ENCODE measurements around the gene MYL12A. TPM values are rescaled to one million over a fixed set of nuclear protein-coding genes. Genes with fewer than 3 reads are reported as not detected.

MYL12A gene
- total and polyA plus RNA-seq, 4 donors = 158 to 314 (median 179) TPM

- Histone ChIP-seq H3K36me3 (ENCODE audit: control insufficient read depth in 4 of 4, insufficient read depth in 3 of 4, low read depth in 1 of 4, low read length in 3 of 4) (no peaks in the 10 kb centered on the region), H3K9ac (ENCODE audit: low read depth in 1 of 2, low read length in 2 of 2) (no peak overlapping the region), H3K9me3 (ENCODE audit: control insufficient read depth in 4 of 4, low read length in 3 of 4) (no peaks in the 10 kb centered on the region), H3K27ac (ENCODE audit: low read depth in 1 of 2, low read length in 2 of 2) (no peak overlapping the region), H3K27me3 (ENCODE audit: control insufficient read depth in 4 of 4, insufficient read depth in 4 of 4, low read length in 3 of 4) (no peaks in the 10 kb centered on the region), H3K4me1 (ENCODE audit: control insufficient read depth in 4 of 4, insufficient read depth in 4 of 4, low read length in 3 of 4) (no peaks in the 10 kb centered on the region), H3K4me3 (ENCODE audit: low read depth in 1 of 3, low read length in 3 of 3) (no peak overlapping the region)
- no peak for DNase-seq (ENCODE audit: low spot score)
- 84% methylated on average over 7 of the region's 7 CpGs for WGBS
- TF ChIP-seq FOXA1 (IDR thresholded peaks at IDR 0.05) = no peak
- TF ChIP-seq YY1 (IDR thresholded peaks at IDR 0.05) = no peak
- TF ChIP-seq JUND (IDR thresholded peaks at IDR 0.05) = no peak
- no peak for TF ChIP-seq RAD21 (IDR thresholded peaks at IDR 0.05)
- TF ChIP-seq TAF1 (conservative IDR thresholded peaks at IDR 0.05) = no peak
- no peak for TF ChIP-seq RXRA (IDR thresholded peaks at IDR 0.05)
- no peak for TF ChIP-seq ZBTB33 (IDR thresholded peaks at IDR 0.05)
- no peak for TF ChIP-seq SP1 (IDR thresholded peaks at IDR 0.05)
- no peak for TF ChIP-seq FOXA2 (IDR thresholded peaks at IDR 0.05)
- no peak for TF ChIP-seq MAX (IDR thresholded peaks at IDR 0.05)
- TF ChIP-seq HNF4G (IDR thresholded peaks at IDR 0.05) = no peak
- no peak for TF ChIP-seq EGR1 (IDR thresholded peaks at IDR 0.05; ENCODE audit: low read depth in 2 of 2)
- TF ChIP-seq HNF4A (conservative IDR thresholded peaks at IDR 0.05) = no peak
- no peak for TF ChIP-seq ATF3 (IDR thresholded peaks at IDR 0.05)
- TF ChIP-seq NR2F2 (IDR thresholded peaks at IDR 0.05) = no peak
- no peak for TF ChIP-seq GABPA (IDR thresholded peaks at IDR 0.05 in 1 of 2, conservative IDR thresholded peaks at IDR 0.05 in 1 of 2)
Measured at GRCh38 chr18:3305354-3305762, 57.8 kb downstream of the MYL12A start.

Other genes starting within 250 kb of the MYL12A start
- 100 to 1,000 TPM; 142 to 284 TPM for gene LPIN2, start 234.7 kb upstream of the MYL12A start, total RNA-seq
- gene LPIN2, start 234.7 kb upstream of the MYL12A start, polyA plus RNA-seq = 10 to 100 TPM; 58.6 to 63.3 TPM
- 10 to 100 TPM; 10.1 to 48.4 TPM for gene MYOM1, start 27.8 kb upstream of the MYL12A start, total RNA-seq
- 10 to 100 TPM; 21.1 to 21.6 TPM for gene MYOM1, start 27.8 kb upstream of the MYL12A start, polyA plus RNA-seq
- 100 to 1,000 TPM; 106 to 111 TPM for gene MYL12B, start 14.3 kb downstream of the MYL12A start, total RNA-seq
- 100 to 1,000 TPM; 200 to 303 TPM for gene MYL12B, start 14.3 kb downstream of the MYL12A start, polyA plus RNA-seq
- 10 to 100 TPM; 22.9 to 26.4 TPM for gene TGIF1, start 202.4 kb downstream of the MYL12A start, total RNA-seq
- gene TGIF1, start 202.4 kb downstream of the MYL12A start, polyA plus RNA-seq = 10 to 100 TPM; 13.1 to 14.0 TPM

Data from liver (tissue), 9 donors.